ENCODE measurements around the gene KLK15.

The KLK15 gene

DNA sequence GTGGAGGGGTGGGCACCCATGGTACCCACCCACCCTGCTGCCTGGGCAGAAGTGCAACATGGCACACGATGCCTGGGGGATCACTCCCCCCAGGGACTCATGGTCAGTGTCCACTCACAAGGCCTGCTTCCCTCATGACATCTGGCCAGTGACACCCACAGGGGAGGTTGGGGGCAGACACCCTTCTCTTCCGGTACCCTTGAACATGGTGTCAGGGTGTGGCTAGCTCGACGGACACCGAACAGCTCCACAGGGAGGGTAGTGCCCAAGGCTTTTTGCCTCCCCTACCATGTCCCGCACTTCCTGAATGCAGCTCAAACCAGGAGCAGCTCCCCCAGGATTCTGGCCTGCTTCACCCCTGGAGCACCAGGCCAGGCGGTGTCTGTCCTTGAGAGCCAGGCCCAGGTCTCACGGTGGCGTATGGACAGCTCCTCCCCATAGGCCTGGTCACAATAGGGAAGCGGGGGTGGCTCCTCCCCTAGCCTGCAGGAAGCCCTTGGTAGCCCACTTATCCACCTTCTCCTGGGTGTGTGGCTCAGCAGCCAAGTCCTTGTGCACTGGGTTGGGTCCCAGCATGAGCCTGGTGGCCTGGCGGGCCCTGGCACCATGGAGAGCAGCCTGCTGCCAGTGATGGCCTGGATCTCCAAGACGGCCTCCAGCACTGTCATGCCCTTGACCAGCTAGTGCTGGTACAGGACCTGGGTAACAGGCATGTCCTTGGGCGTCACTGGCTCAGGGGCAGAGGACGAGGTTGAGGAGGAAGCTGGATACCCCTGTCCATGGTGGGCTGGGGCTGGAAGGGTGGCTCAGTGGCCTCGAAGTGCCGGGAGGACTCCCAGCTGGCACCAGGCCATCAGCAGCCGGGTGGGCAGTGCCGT is 35.4 kb downstream of the KLK15 start:
- TF ChIP-seq CTCF (IDR thresholded peaks at IDR 0.05; ENCODE audit: borderline replicate concordance, control extremely low read depth, extremely low read depth, insufficient read depth, missing control alignments), result no peak
- in situ Hi-C loops (cut with MboI; ENCODE audit: low sequenced_read_pairs, unreplicated experiment), result loop anchor here (10.0 to 25.0 kb wide), 3 partner anchors 117 to 436 kb away; partner anchors contain the start of genes KLK4 and NAPSA
- DNase-seq (ENCODE audit: low spot score), result no peak

DNA sequence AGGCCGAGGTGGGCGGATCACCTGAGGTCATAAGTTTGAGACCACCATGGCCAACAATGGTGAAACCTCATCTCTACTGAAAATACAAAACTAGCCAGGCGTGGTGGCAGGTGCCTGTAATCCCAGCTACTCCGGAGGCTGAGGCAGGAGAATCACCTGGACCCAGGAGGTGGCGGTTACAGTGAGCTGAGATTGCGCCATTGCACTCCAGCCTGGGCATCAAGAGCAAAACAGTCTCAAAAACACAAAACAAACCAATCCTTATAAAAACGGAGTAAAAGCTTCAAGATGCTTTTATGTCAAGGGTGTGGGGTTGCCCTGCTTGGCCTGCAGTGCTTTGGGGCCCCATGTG is 36.0 kb downstream of the KLK15 start:
- no peak for DNase-seq (ENCODE audit: low spot score)
- TF ChIP-seq CTCF (IDR thresholded peaks at IDR 0.05; ENCODE audit: borderline replicate concordance, control extremely low read depth, extremely low read depth, insufficient read depth, missing control alignments), result no peak
- in situ Hi-C loops (cut with MboI; ENCODE audit: low sequenced_read_pairs, unreplicated experiment), result loop anchor here (10.0 to 25.0 kb wide), 3 partner anchors 117 to 435 kb away; partner anchors contain the start of genes KLK4 and NAPSA

DNA sequence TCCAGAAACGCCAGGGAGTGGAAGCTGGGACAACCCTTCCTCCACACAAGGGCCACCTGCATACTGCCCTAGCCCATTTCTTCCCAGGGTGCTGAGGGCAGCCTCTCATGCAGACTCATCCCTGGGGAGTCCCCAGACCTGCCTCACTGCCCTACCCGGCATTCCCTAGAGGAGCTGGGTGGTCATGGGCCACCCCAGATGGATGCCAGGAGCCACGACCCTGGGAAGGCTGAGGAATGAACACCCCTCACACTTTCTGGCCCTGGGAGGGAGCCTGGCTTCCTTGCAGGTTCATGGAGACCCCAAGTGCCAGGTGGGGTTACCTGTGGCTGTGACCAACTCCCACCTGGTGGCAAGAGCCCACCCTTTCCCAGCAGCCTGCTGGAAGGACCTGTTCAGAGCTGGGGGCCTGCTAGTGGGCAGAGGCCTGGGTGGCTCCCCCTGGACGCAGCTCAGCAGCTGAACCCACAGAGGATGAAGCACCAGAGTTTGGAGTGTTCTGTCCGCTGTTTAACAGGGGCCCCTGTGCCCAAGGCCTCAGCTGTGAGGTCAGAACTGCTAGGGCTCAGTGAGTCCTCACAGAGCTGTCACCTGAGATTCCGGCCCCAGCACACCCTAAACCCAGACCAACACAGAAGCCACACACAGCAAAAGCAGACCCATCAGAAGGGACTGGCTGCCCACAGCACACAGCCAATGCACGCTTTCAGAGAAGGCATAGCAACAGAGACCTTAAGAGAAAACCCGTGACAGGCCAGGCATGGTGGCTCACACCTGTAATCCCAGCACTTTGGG is 36.5 kb downstream of the KLK15 start:
- in situ Hi-C loops (cut with MboI; ENCODE audit: low sequenced_read_pairs, unreplicated experiment), result loop anchor here (10.0 to 25.0 kb wide), 3 partner anchors 118 to 435 kb away; partner anchors contain the start of genes KLK4 and NAPSA
- TF ChIP-seq CTCF (IDR thresholded peaks at IDR 0.05; ENCODE audit: borderline replicate concordance, control extremely low read depth, extremely low read depth, insufficient read depth, missing control alignments), result no peak
- DNase-seq (ENCODE audit: low spot score), result no peak

GRCh38 chr19:50796128-50796633 is 37.2 kb downstream of the KLK15 start:
- in situ Hi-C loops (cut with MboI; ENCODE audit: low sequenced_read_pairs, unreplicated experiment), result loop anchor here (10.0 to 25.0 kb wide), 3 partner anchors 119 to 434 kb away; partner anchors contain the start of genes KLK4 and NAPSA
- DNase-seq (ENCODE audit: low spot score), result peak; percentile 37
- TF ChIP-seq CTCF (IDR thresholded peaks at IDR 0.05; ENCODE audit: borderline replicate concordance, control extremely low read depth, extremely low read depth, insufficient read depth, missing control alignments), result peak; percentile 10

- TF ChIP-seq CTCF (IDR thresholded peaks at IDR 0.05; ENCODE audit: borderline replicate concordance, control extremely low read depth, extremely low read depth, insufficient read depth, missing control alignments), result no peak
- DNase-seq (ENCODE audit: low spot score), result no peak
- in situ Hi-C loops (cut with MboI; ENCODE audit: low sequenced_read_pairs, unreplicated experiment), result loop anchor here (10.0 to 25.0 kb wide), 3 partner anchors 119 to 433 kb away; partner anchors contain the start of genes KLK4 and NAPSA
These were observed 37.7 kb downstream of the KLK15 start for GRCh38 chr19:50795664-50796073.
